OCI-LY1 (cell line): Measurements from ENCODE around the gene TMEM150C.

Experiments used
- H2AFZ ChIP-seq: fragments of 200-600 bp; sonication (generic), shearing (Covaris generic); 2 replicates; pipeline ENCODE4 v1.6.0; 2014; ENCODE audit warnings: antibody characterized with exemption, mild to moderate bottlenecking, low read length
- H3F3A ChIP-seq: fragments of 200-600 bp; sonication (generic), shearing (Covaris generic); 2 replicates; pipeline ENCODE4 v1.6.0; 2014; ENCODE audit warnings: mild to moderate bottlenecking, antibody characterized with exemption, low read length, moderate library complexity; ENCODE audit not compliant: insufficient read depth
- H3K27ac ChIP-seq: fragments of 200-600 bp; sonication (generic); 2 replicates; pipeline ENCODE4 v1.5.1; 2014; ENCODE audit warnings: low read length, mixed run types, mild to moderate bottlenecking, low read depth; ENCODE audit not compliant: poor library complexity, severe bottlenecking
- H3K27me3 ChIP-seq: fragments of 200-600 bp; sonication (generic); 2 replicates; pipeline ENCODE4 v1.6.0; 2014; ENCODE audit warnings: antibody characterized with exemption, mild to moderate bottlenecking, low read length, moderate library complexity; ENCODE audit not compliant: insufficient read depth
- H3K36me3 ChIP-seq: fragments of 200-600 bp; sonication (generic); 2 replicates; pipeline ENCODE4 v1.6.1; 2014; ENCODE audit warnings: mild to moderate bottlenecking, antibody characterized with exemption, low read length, moderate library complexity, mixed read lengths; ENCODE audit not compliant: insufficient read depth
- H3K4me1 ChIP-seq: fragments of 200-600 bp; sonication (generic); 2 replicates; pipeline ENCODE4 v1.5.1; 2014; ENCODE audit warnings: mild to moderate bottlenecking, low read length, moderate library complexity; ENCODE audit not compliant: insufficient read depth, severe bottlenecking
- H3K4me2 ChIP-seq: fragments of 200-600 bp; sonication (generic), shearing (Covaris generic); 2 replicates; pipeline ENCODE4 v1.6.1; 2014; ENCODE audit warnings: low read length
- H3K4me3 ChIP-seq: fragments of 200-600 bp; sonication (generic); 2 replicates; pipeline ENCODE4 v1.5.1; 2014; ENCODE audit warnings: low read length, low read depth, mild to moderate bottlenecking, mixed read lengths; ENCODE audit not compliant: poor library complexity, severe bottlenecking
- H3K79me2 ChIP-seq: fragments of 200-600 bp; shearing (Covaris generic); 2 replicates; pipeline ENCODE4 v1.6.1; 2016; ENCODE audit warnings: mixed run types, low read length, mixed read lengths; ENCODE audit not compliant: insufficient read depth
- H3K9ac ChIP-seq: fragments of 200-600 bp; sonication (generic), shearing (Covaris generic); 2 replicates; pipeline ENCODE4 v1.6.1; 2014; ENCODE audit warnings: mild to moderate bottlenecking, low read length, mixed read lengths
- H3K9me2 ChIP-seq: fragments of 200-600 bp; sonication (generic), shearing (Covaris generic); 2 replicates; pipeline ENCODE4 v1.6.1; 2014; ENCODE audit warnings: low read depth, mild to moderate bottlenecking, low read length, mixed read lengths
- H3K9me3 ChIP-seq: fragments of 200-600 bp; shearing (Covaris generic); 2 replicates; pipeline ENCODE4 v1.6.1; 2014; ENCODE audit warnings: low read length, mixed read lengths
- H4K20me1 ChIP-seq: fragments of 200-600 bp; sonication (generic), shearing (Covaris generic); 2 replicates; pipeline ENCODE4 v1.6.0; 2016; ENCODE audit warnings: mild to moderate bottlenecking, low read length; ENCODE audit not compliant: insufficient read depth
- CTCF ChIP-seq: fragments of 200-600 bp; sonication (generic), shearing (Covaris generic); IDR thresholded peaks from 2 replicates; pipeline ENCODE4 v1.5.1; 2017; ENCODE audit warnings: mild to moderate bottlenecking, antibody characterized with exemption, low read length, moderate library complexity, mixed read lengths
- EZH2 ChIP-seq: fragments of 200-600 bp; sonication (generic), shearing (Covaris generic); IDR thresholded peaks from 2 replicates; pipeline ENCODE4 v1.8.0; 2017; ENCODE audit warnings: borderline replicate concordance, mixed run types, mild to moderate bottlenecking, antibody characterized with exemption, low read length, moderate library complexity, mixed read lengths

The TMEM150C gene

GRCh38 chr4:82469791-82470345 lies 91.9 kb downstream of the TMEM150C start:
- Histone ChIP-seq H3K4me2 (no peak overlapping the region), H4K20me1 (no peaks in the 10 kb centered on the region), H3K9me3 (no peaks in the 10 kb centered on the region), H3K27ac (no peak overlapping the region), H3K79me2 (no peaks in the 10 kb centered on the region), H3K27me3 (no peaks in the 10 kb centered on the region), H3F3A (no peaks in the 10 kb centered on the region), H2AFZ (no peak overlapping the region), H3K4me3 (no peak overlapping the region), H3K4me1 (no peaks in the 10 kb centered on the region), H3K9me2 (no peaks in the 10 kb centered on the region), H3K36me3 (peaks cover 19% of the 10 kb centered on the region), H3K9ac (no peak overlapping the region)
- TF ChIP-seq EZH2, result no peak
- no peak for TF ChIP-seq CTCF

GRCh38 chr4:82467471-82467870 lies 94.3 kb downstream of the TMEM150C start:
- Histone ChIP-seq H3K9me2 (no peaks in the 10 kb centered on the region), H4K20me1 (no peaks in the 10 kb centered on the region), H3F3A (no peaks in the 10 kb centered on the region), H3K36me3 (peaks cover 38% of the 10 kb centered on the region), H2AFZ (no peak overlapping the region), H3K4me3 (no peak overlapping the region), H3K27ac (no peak overlapping the region), H3K9me3 (no peaks in the 10 kb centered on the region), H3K4me2 (no peak overlapping the region), H3K4me1 (peaks cover 3% of the 10 kb centered on the region), H3K27me3 (no peaks in the 10 kb centered on the region), H3K9ac (no peak overlapping the region), H3K79me2 (no peaks in the 10 kb centered on the region)
- no peak for TF ChIP-seq EZH2
- no peak for TF ChIP-seq CTCF

- Histone ChIP-seq H3K4me3 (no peak overlapping the region), H3K4me1 (peaks cover 3% of the 10 kb centered on the region), H3K9ac (no peak overlapping the region), H3K9me3 (no peaks in the 10 kb centered on the region), H3F3A (no peaks in the 10 kb centered on the region), H3K9me2 (no peaks in the 10 kb centered on the region), H3K36me3 (peaks cover 70% of the 10 kb centered on the region), H3K4me2 (no peak overlapping the region), H3K79me2 (no peaks in the 10 kb centered on the region), H3K27ac (no peak overlapping the region), H2AFZ (no peak overlapping the region), H4K20me1 (no peaks in the 10 kb centered on the region), H3K27me3 (no peaks in the 10 kb centered on the region)
- no peak for TF ChIP-seq EZH2
- TF ChIP-seq CTCF, result no peak
These were observed 98.6 kb downstream of the TMEM150C start for GRCh38 chr4:82463221-82463620.
